CD14-positive monocyte (primary cell): Measurements from ENCODE around the gene TFB1M. TPM values are rescaled to one million over a fixed set of nuclear protein-coding genes. Genes with fewer than 3 reads are reported as not detected.
A peak's percentile ranks its signal among the peaks of the same experiment; 100 is the strongest.
"Not testable (repeated sequence)": the region's sequence is repeated elsewhere in the genome, so short reads cannot be mapped to it uniquely, and the experiment has no call there.

Experiments
- DNase-seq, 3 donors: peaks; one replicate each; pipeline ENCODE4 v3.0.0-alpha.2; 2011 to 2022
- H2AFZ ChIP-seq: 2 replicates; pipeline ENCODE4 v1.6.0; 2012; ENCODE audit warnings: mild to moderate bottlenecking, low read depth, low read length, inconsistent platforms; ENCODE audit not compliant: insufficient read depth, poor library complexity, severe bottlenecking
- H3K27ac ChIP-seq, 2 donors: 1 replicate in 1 of 2; 2 replicates in 1 of 2; pipeline ENCODE4 v1.5.1; 2012 to 2013; ENCODE audit warnings: low read length in 2 of 2, control low read depth in 1 of 2, inconsistent platforms in 1 of 2, low read depth in 1 of 2, mild to moderate bottlenecking in 1 of 2
- H3K27me3 ChIP-seq, 2 donors: one replicate each; pipeline versions ENCODE4 v1.6.0 to v1.6.1; 2011 to 2013; ENCODE audit warnings: low read length in 2 of 2; ENCODE audit not compliant: control insufficient read depth in 2 of 2, insufficient read depth in 2 of 2
- H3K36me3 ChIP-seq, 2 donors: replicated peaks in 1 of 2; 1 replicate in 1 of 2; 2 replicates in 1 of 2; pipeline versions ENCODE4 v1.5.1 to v1.6.1; 2012 to 2013; ENCODE audit warnings: low read length in 2 of 2, control low read depth in 1 of 2, inconsistent platforms in 1 of 2, mild to moderate bottlenecking in 1 of 2; ENCODE audit not compliant: insufficient read depth in 2 of 2, control insufficient read depth in 1 of 2
- H3K4me1 ChIP-seq, 2 donors: 1 replicate in 1 of 2; 2 replicates in 1 of 2; pipeline versions ENCODE4 v1.5.1 to v1.6.1; 2012 to 2013; ENCODE audit warnings: low read length in 2 of 2, control low read depth in 1 of 2, inconsistent platforms in 1 of 2, mild to moderate bottlenecking in 1 of 2, moderate library complexity in 1 of 2; ENCODE audit not compliant: insufficient read depth in 2 of 2, control insufficient read depth in 1 of 2
- H3K4me2 ChIP-seq: replicated peaks from 2 replicates; pipeline ENCODE3; 2012; ENCODE audit warnings: low read length, moderate library complexity, mild to moderate bottlenecking; ENCODE audit not compliant: poor library complexity, severe bottlenecking; ENCODE audit errors: extremely low read depth
- H3K4me3 ChIP-seq, 3 experiments: fragments of 200-600 bp in 1 of 3; sonication (generic) in 1 of 3; replicated peaks in 1 of 3; 1 replicate in 2 of 3; 2 replicates in 1 of 3; pipeline ENCODE4 v1.5.1; 2011 to 2013; ENCODE audit warnings: low read length in 3 of 3, mild to moderate bottlenecking in 3 of 3, control low read depth in 2 of 3, low read depth in 2 of 3, inconsistent platforms in 1 of 3, moderate library complexity in 1 of 3
- H3K79me2 ChIP-seq: 2 replicates; pipeline ENCODE4 v1.6.0; 2012; ENCODE audit warnings: mild to moderate bottlenecking, control low read depth, inconsistent platforms, low read length, moderate library complexity; ENCODE audit not compliant: insufficient read depth
- H3K9ac ChIP-seq: 2 replicates; pipeline ENCODE4 v1.6.0; 2017; ENCODE audit warnings: low read length, mild to moderate bottlenecking; ENCODE audit not compliant: insufficient read depth, poor library complexity, severe bottlenecking
- H3K9me3 ChIP-seq, 2 donors: replicated peaks in 1 of 2; 1 replicate in 1 of 2; 2 replicates in 1 of 2; pipeline versions ENCODE4 v1.5.1 to v1.6.1; 2012 to 2013; ENCODE audit warnings: low read length in 2 of 2, control low read depth in 1 of 2; ENCODE audit not compliant: control insufficient read depth in 1 of 2, insufficient read depth in 1 of 2
- H4K20me1 ChIP-seq: 2 replicates; pipeline ENCODE4 v1.6.0; 2012; ENCODE audit warnings: mild to moderate bottlenecking, low read length, control low read depth, moderate library complexity; ENCODE audit not compliant: insufficient read depth
- H3K27ac Mint-ChIP-seq, 7 donors: one replicate each; pipeline ENCODE4 v1.8.0; 2020; ENCODE audit warnings: mild to moderate bottlenecking in 7 of 7, mixed read lengths in 7 of 7, moderate library complexity in 6 of 7, inconsistent platforms in 2 of 7
- H3K27me3 Mint-ChIP-seq, 3 donors: one replicate each; pipeline ENCODE4 v1.8.0; 2021 to 2022; ENCODE audit warnings: low read depth in 3 of 3, mild to moderate bottlenecking in 3 of 3, mixed read lengths in 3 of 3, moderate library complexity in 3 of 3, inconsistent platforms in 1 of 3
- H3K36me3 Mint-ChIP-seq, 2 donors: one replicate each; pipeline ENCODE4 v1.8.0; 2020; ENCODE audit warnings: mixed read lengths in 2 of 2, inconsistent platforms in 1 of 2, mild to moderate bottlenecking in 1 of 2
- H3K4me1 Mint-ChIP-seq: one replicate; pipeline ENCODE4 v1.8.0; 2020; ENCODE audit warnings: mild to moderate bottlenecking, mixed read lengths
- H3K4me3 Mint-ChIP-seq, 2 donors: one replicate each; pipeline ENCODE4 v1.8.0; 2020; ENCODE audit warnings: mild to moderate bottlenecking in 2 of 2, mixed read lengths in 2 of 2, moderate library complexity in 1 of 2
- H3K9me3 Mint-ChIP-seq, 7 donors: one replicate each; pipeline ENCODE4 v1.8.0; 2020 to 2022; ENCODE audit warnings: mixed read lengths in 7 of 7, mild to moderate bottlenecking in 6 of 7, moderate library complexity in 6 of 7, inconsistent platforms in 2 of 7
- CTCF ChIP-seq: fragments of 200-600 bp; IDR thresholded peaks from one replicate; pipeline ENCODE4 v1.8.0; 2022; ENCODE audit warnings: antibody characterized with exemption, mild to moderate bottlenecking
- WGBS: methylation state at CpG from one replicate; pipeline ENCODE4 v1.1.5; 2013; ENCODE audit warnings: missing lambda C conversion rate; ENCODE audit not compliant: insufficient coverage; 5-methylcytosine and 5-hydroxymethylcytosine counted together
- intact Hi-C, 2 donors: fragments of 100-400 bp; cut with micrococcal nuclease; formaldehyde crosslinking; loops; one replicate each; pipeline versions ENCODE4 v1.15.0 to v1.15.1; 2023
- polyA plus RNA-seq, 3 donors: library from polyadenylated mRNA; depleted of rRNA in 1 of 3; unstranded in 2 of 3; stranded (reverse) in 1 of 3; fragments of 300-500 nt in 2 of 3; fragments of >200 nt in 1 of 3; fragmentation: Illumina TruSeq in 2 of 3; gene quantifications; 1 replicate in 2 of 3; 2 replicates in 1 of 3; pipeline ENCODE4 v1.2.3, GENCODE V29; 2012 to 2021

The TFB1M gene
- polyA plus RNA-seq, 3 donors = 4.8 to 5.4 (median 4.8) TPM

- no peak overlapping the region for H3K27ac ChIP-seq
- no peaks in the 10 kb centered on the region for H3K36me3 Mint-ChIP-seq
- no peak for DNase-seq
- H3K27ac Mint-ChIP-seq = peak overlapping the region in 1 of 7 donors; percentile 8
- no peaks in the 10 kb centered on the region for H3K36me3 ChIP-seq
- no peaks in the 10 kb centered on the region for H3K4me1 ChIP-seq
- H3K27me3 ChIP-seq = no peaks in the 10 kb centered on the region
- intact Hi-C loops = no loop called here
- no peaks in the 10 kb centered on the region for H4K20me1 ChIP-seq
- no peak overlapping the region for H3K4me2 ChIP-seq
- no peak for TF ChIP-seq CTCF
- no peak overlapping the region for H3K4me3 Mint-ChIP-seq
- H3K4me1 Mint-ChIP-seq = no peaks in the 10 kb centered on the region
- no peak overlapping the region for H3K4me3 ChIP-seq
- no peaks in the 10 kb centered on the region for H3K79me2 ChIP-seq
- H3K9me3 Mint-ChIP-seq = peaks cover 4 to 14% (median 8%) of the 10 kb centered on the region in 7 donors
- H3K9me3 ChIP-seq = peaks cover 0 to 9% of the 10 kb centered on the region in 2 donors
- H2AFZ ChIP-seq = no peak overlapping the region
- 88% methylated on average over 2 of the region's 4 CpGs for WGBS
- H3K27me3 Mint-ChIP-seq = peaks cover 0 to 2% (median 1%) of the 10 kb centered on the region in 3 donors
- no peak overlapping the region for H3K9ac ChIP-seq
Measured at GRCh38 chr6:155234167-155234566, 80.1 kb downstream of the TFB1M start.

GRCh38 chr6:155232848-155233247 lies 81.4 kb downstream of the TFB1M start:
- DNase-seq = no peak
- H3K4me1 ChIP-seq = no peaks in the 10 kb centered on the region
- H3K9me3 Mint-ChIP-seq = peaks cover 2 to 12% (median 5%) of the 10 kb centered on the region in 7 donors
- H3K27me3 Mint-ChIP-seq = peaks cover 0 to 2% (median 0%) of the 10 kb centered on the region in 3 donors
- intact Hi-C loops = no loop called here
- no peaks in the 10 kb centered on the region for H4K20me1 ChIP-seq
- no peak overlapping the region for H2AFZ ChIP-seq
- H3K9ac ChIP-seq = no peak overlapping the region
- no peak overlapping the region for H3K4me2 ChIP-seq
- no peak for TF ChIP-seq CTCF
- no peaks in the 10 kb centered on the region for H3K27me3 ChIP-seq
- H3K36me3 ChIP-seq = no peaks in the 10 kb centered on the region
- H3K36me3 Mint-ChIP-seq = no peaks in the 10 kb centered on the region
- H3K27ac Mint-ChIP-seq = no peak overlapping the region
- no peak overlapping the region for H3K27ac ChIP-seq
- H3K4me1 Mint-ChIP-seq = no peaks in the 10 kb centered on the region
- no peak overlapping the region for H3K4me3 Mint-ChIP-seq
- H3K4me3 ChIP-seq = no peak overlapping the region
- 78% methylated on average over 5 of the region's 6 CpGs for WGBS
- peaks cover 0 to 9% of the 10 kb centered on the region in 2 donors for H3K9me3 ChIP-seq
- no peaks in the 10 kb centered on the region for H3K79me2 ChIP-seq

- H3K9me3 Mint-ChIP-seq = peaks cover 2 to 12% (median 4%) of the 10 kb centered on the region in 7 donors
- H3K4me2 ChIP-seq, H3K9me3 ChIP-seq, H3K27me3 Mint-ChIP-seq, intact Hi-C loops, H2AFZ ChIP-seq, H3K4me3 Mint-ChIP-seq, H3K36me3 ChIP-seq, H3K9ac ChIP-seq, H3K27ac ChIP-seq, H3K27me3 ChIP-seq, H3K36me3 Mint-ChIP-seq, H3K4me1 Mint-ChIP-seq, H3K79me2 ChIP-seq, H3K4me3 ChIP-seq, H4K20me1 ChIP-seq, H3K4me1 ChIP-seq, DNase-seq, H3K27ac Mint-ChIP-seq: not testable (repeated sequence)
- 94% methylated on average over 3 of the region's 4 CpGs for WGBS
Measured at GRCh38 chr6:155230975-155231374, 83.3 kb downstream of the TFB1M start.
